Glomerular visceral epithelial cell (primary cell): ENCODE measurements around the gene TPSB2.
"Not testable (repeated sequence)": the region's sequence is repeated elsewhere in the genome, so short reads cannot be mapped to it uniquely, and the experiment has no call there.

Source experiments
- DNase-seq: peaks from one replicate; pipeline ENCODE4 v3.0.0-alpha.2; 2016; ENCODE audit errors: extremely low spot score

Gene TPSB2

GRCh38 chr16:1241081-1241480 lies 11.1 kb upstream of the TPSB2 start:
- not testable (repeated sequence) for DNase-seq

- not testable (repeated sequence) for DNase-seq
These were observed 10.5 kb upstream of the TPSB2 start, which contains the start of gene TPSAB1 for GRCh38 chr16:1240436-1240835. Gene TPSAB1 (plus strand): TSS chr16:1240705. CDS start chr16:1240939, 234 bp downstream.

- not testable (repeated sequence) for DNase-seq
These were observed 9.6 kb upstream of the TPSB2 start for GRCh38 chr16:1239575-1239974.

- not testable (repeated sequence) for DNase-seq
These were observed 8.9 kb upstream of the TPSB2 start for GRCh38 chr16:1238909-1239308.

- DNase-seq: no peak
These were observed 8.0 kb upstream of the TPSB2 start for GRCh38 chr16:1237990-1238389.

GRCh38 chr16:1236659-1237058 lies 6.7 kb upstream of the TPSB2 start:
- DNase-seq: not testable (repeated sequence)

GRCh38 chr16:1232049-1232748 lies 2.2 kb upstream of the TPSB2 start:
- DNase-seq: not testable (repeated sequence)

GRCh38 chr16:1231301-1231700 lies 1.3 kb upstream of the TPSB2 start:
- DNase-seq: not testable (repeated sequence)

- not testable (repeated sequence) for DNase-seq
These were observed 658 bp upstream of the TPSB2 start for GRCh38 chr16:1230471-1231212.

GRCh38 chr16:1229476-1229875 lies 508 bp downstream of the TPSB2 start:
- DNase-seq: not testable (repeated sequence)

GRCh38 chr16:1228227-1228626 lies 1.8 kb downstream of the TPSB2 start:
- DNase-seq: not testable (repeated sequence)

- DNase-seq: not testable (repeated sequence)
These were observed 3.3 kb downstream of the TPSB2 start for GRCh38 chr16:1226692-1227091.

- DNase-seq: peak; percentile 7
These were observed 4.2 kb downstream of the TPSB2 start for GRCh38 chr16:1225728-1226311.

GRCh38 chr16:1225051-1225451 lies 4.9 kb downstream of the TPSB2 start, which contains the start of gene TPSG1:
Gene TPSG1 (minus strand): TSS chr16:1225268. CDS start chr16:1225252, 16 bp downstream.
- DNase-seq: no peak

GRCh38 chr16:1224558-1224957 lies 5.4 kb downstream of the TPSB2 start:
- DNase-seq: no peak

GRCh38 chr16:1223355-1224214 lies 6.4 kb downstream of the TPSB2 start:
- no peak for DNase-seq

GRCh38 chr16:1222553-1223354 lies 7.2 kb downstream of the TPSB2 start:
- no peak for DNase-seq

- DNase-seq: no peak
These were observed 8.1 kb downstream of the TPSB2 start for GRCh38 chr16:1221628-1222552.

- no peak for DNase-seq
These were observed 8.9 kb downstream of the TPSB2 start for GRCh38 chr16:1220841-1221627.
